Measurements from ENCODE around the gene ZFYVE21.

DNA sequence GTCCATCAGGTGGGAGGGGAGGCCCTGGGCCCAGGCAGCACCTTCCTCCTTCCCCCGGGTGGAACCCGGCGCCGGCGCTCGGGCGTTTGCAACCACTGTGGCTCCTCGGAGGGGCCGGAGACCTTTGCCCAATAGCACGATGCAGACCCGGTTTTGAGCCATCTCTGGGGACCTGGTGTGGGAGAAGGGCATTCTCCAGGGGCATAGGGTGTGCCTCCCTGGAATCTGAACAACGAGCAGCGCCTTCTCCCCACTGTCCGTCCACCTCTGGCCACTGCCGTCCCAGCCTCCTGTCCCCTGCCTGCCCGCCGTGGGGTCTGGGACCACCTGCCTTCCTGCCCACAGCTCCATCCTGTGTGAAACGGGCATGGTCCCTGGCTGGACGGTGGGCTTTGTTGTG, 12.5 kb downstream of the ZFYVE21 start:
- TF ChIP-seq, protein P1, sequence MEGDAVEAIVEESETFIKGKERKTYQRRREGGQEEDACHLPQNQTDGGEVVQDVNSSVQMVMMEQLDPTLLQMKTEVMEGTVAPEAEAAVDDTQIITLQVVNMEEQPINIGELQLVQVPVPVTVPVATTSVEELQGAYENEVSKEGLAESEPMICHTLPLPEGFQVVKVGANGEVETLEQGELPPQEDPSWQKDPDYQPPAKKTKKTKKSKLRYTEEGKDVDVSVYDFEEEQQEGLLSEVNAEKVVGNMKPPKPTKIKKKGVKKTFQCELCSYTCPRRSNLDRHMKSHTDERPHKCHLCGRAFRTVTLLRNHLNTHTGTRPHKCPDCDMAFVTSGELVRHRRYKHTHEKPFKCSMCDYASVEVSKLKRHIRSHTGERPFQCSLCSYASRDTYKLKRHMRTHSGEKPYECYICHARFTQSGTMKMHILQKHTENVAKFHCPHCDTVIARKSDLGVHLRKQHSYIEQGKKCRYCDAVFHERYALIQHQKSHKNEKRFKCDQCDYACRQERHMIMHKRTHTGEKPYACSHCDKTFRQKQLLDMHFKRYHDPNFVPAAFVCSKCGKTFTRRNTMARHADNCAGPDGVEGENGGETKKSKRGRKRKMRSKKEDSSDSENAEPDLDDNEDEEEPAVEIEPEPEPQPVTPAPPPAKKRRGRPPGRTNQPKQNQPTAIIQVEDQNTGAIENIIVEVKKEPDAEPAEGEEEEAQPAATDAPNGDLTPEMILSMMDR (IDR thresholded peaks at IDR 0.05): no peak
- no peak for TF ChIP-seq POLR2A (IDR thresholded peaks at IDR 0.05)
- TF ChIP-seq POLR2AphosphoS5 (IDR thresholded peaks at IDR 0.05): no peak
